Testis (tissue), 2 donors: Measurements from ENCODE around the gene RNU5D-1.

Experiments
- CTCF ChIP-seq, 3 experiments: fragments of 450-650 bp in 2 of 3; fragments of 200-600 bp in 1 of 3; sonication (generic) in 1 of 3; IDR thresholded peaks; one replicate each; pipeline ENCODE4 v1.5.1; 2016 to 2019; ENCODE audit warnings: antibody characterized with exemption in 3 of 3, mild to moderate bottlenecking in 2 of 3, moderate library complexity in 1 of 3
- POLR2A ChIP-seq: fragments of 450-650 bp; IDR thresholded peaks from one replicate; pipeline ENCODE4 v1.6.1; 2017; ENCODE audit warnings: antibody characterized with exemption, mild to moderate bottlenecking, moderate library complexity

- no peak for TF ChIP-seq CTCF (IDR thresholded peaks at IDR 0.05)
- no peak for TF ChIP-seq POLR2A
Measured at GRCh38 chr1:44713321-44713781, 17.6 kb downstream of the RNU5D-1 start.
